H1 (cell line): Measurements from ENCODE around the gene PRSS48. TPM values are rescaled to one million over a fixed set of nuclear protein-coding genes. Genes with fewer than 3 reads are reported as not detected.

Source experiments
- BACH1 ChIP-seq: IDR thresholded peaks from 2 replicates; pipeline ENCODE4 v1.6.1; 2012; ENCODE audit warnings: low read length, improper control_type of control experiment
- BCL11A ChIP-seq, 2 experiments: IDR thresholded peaks; one replicate each; pipeline ENCODE4 v1.6.1; 2011; ENCODE audit warnings: low read depth in 2 of 2, low read length in 2 of 2, mild to moderate bottlenecking in 2 of 2
- BRCA1 ChIP-seq: IDR thresholded peaks from 2 replicates; pipeline ENCODE4 v1.6.1; 2012; ENCODE audit warnings: low read depth, low read length, improper control_type of control experiment
- CBX5 ChIP-seq: fragments of 300-800, 300-1000 bp; sonication (generic); IDR thresholded peaks from 2 replicates; pipeline ENCODE4 v1.7.1; 2016; ENCODE audit warnings: antibody characterized with exemption, low read length, low read depth
- CEBPB ChIP-seq: IDR thresholded peaks from 2 replicates; pipeline ENCODE4 v1.6.1; 2012; ENCODE audit warnings: low read depth, low read length
- CTBP2 ChIP-seq: IDR thresholded peaks from 2 replicates; pipeline ENCODE4 v1.7.0; 2011; ENCODE audit warnings: borderline replicate concordance, mild to moderate bottlenecking, moderate library complexity, mixed read lengths, low read length; ENCODE audit not compliant: insufficient read depth, insufficient read length
- EP300 ChIP-seq, 2 experiments: IDR thresholded peaks; 1 replicate in 1 of 2; 2 replicates in 1 of 2; pipeline ENCODE4 v1.6.1; 2011 to 2012; ENCODE audit warnings: low read depth in 2 of 2, low read length in 2 of 2, mild to moderate bottlenecking in 2 of 2, borderline replicate concordance in 1 of 2, inconsistent platforms in 1 of 2, moderate library complexity in 1 of 2
- FOSL1 ChIP-seq: IDR thresholded peaks from 2 replicates; pipeline ENCODE4 v1.6.1; 2011; ENCODE audit warnings: mild to moderate bottlenecking, low read depth, low read length, moderate library complexity; ENCODE audit not compliant: insufficient read depth
- GTF2F1 ChIP-seq: IDR thresholded peaks from 2 replicates; pipeline ENCODE4 v1.6.1; 2012; ENCODE audit warnings: low read depth, low read length, improper control_type of control experiment, borderline replicate concordance
- KDM1A ChIP-seq: fragments of 200-600, 300-600 bp; sonication (generic); IDR thresholded peaks from 2 replicates; pipeline ENCODE4 v1.7.1; 2016; ENCODE audit warnings: mild to moderate bottlenecking, low read length, borderline replicate concordance
- MAFK ChIP-seq: IDR thresholded peaks from 2 replicates; pipeline ENCODE4 v1.6.1; 2012; ENCODE audit warnings: low read depth, mild to moderate bottlenecking, improper control_type of control experiment, low read length
- RAD21 ChIP-seq, 2 experiments: IDR thresholded peaks in 1 of 2; conservative IDR thresholded peaks in 1 of 2; 2 replicates each; pipeline ENCODE4 v1.6.1; 2011; ENCODE audit warnings: low read depth in 2 of 2, low read length in 2 of 2, improper control_type of control experiment in 1 of 2, inconsistent platforms in 1 of 2, mild to moderate bottlenecking in 1 of 2, moderate library complexity in 1 of 2
- RBBP5 ChIP-seq: IDR thresholded peaks from 2 replicates; pipeline ENCODE4 v1.7.1; 2012; ENCODE audit warnings: low read depth, mild to moderate bottlenecking, inconsistent platforms, low read length, moderate library complexity, borderline replicate concordance
- SIRT6 ChIP-seq: IDR thresholded peaks from one replicate; pipeline ENCODE4 v1.7.1; 2012; ENCODE audit warnings: low read length, inconsistent platforms
- SP2 ChIP-seq: IDR thresholded peaks from 2 replicates; pipeline ENCODE4 v1.6.1; 2012; ENCODE audit warnings: mild to moderate bottlenecking, low read length, inconsistent platforms
- SP4 ChIP-seq: IDR thresholded peaks from 2 replicates; pipeline ENCODE4 v1.6.1; 2012; ENCODE audit warnings: low read length, inconsistent platforms
- SRF ChIP-seq: IDR thresholded peaks from 2 replicates; pipeline ENCODE4 v1.6.1; 2011; ENCODE audit warnings: mild to moderate bottlenecking, low read depth, low read length, moderate library complexity
- TBP ChIP-seq: IDR thresholded peaks from 2 replicates; pipeline ENCODE4 v1.6.1; 2011; ENCODE audit warnings: low read depth, low read length, improper control_type of control experiment
- polyA plus RNA-seq, 7 experiments: library from polyadenylated mRNA; depleted of rRNA in 3 of 7; stranded (reverse) in 5 of 7; unstranded in 2 of 7; fragments of >200 nt in 5 of 7; fragments of 200-250 nt in 2 of 7; gene quantifications; 1 replicate in 5 of 7; 2 replicates in 1 of 7; 4 replicates in 1 of 7; pipeline versions ENCODE4 v1.2.1 to v1.2.3, GENCODE V29; 2011 to 2013; ENCODE audit warnings: missing spikeins in 2 of 7, mixed read lengths in 2 of 7
- total RNA-seq: library from RNA; stranded (reverse); fragmentation: NEBNext Ultra II Directional; extraction: Animal tissue kit (Norgen Biotek cat#: 25700); gene quantifications from 2 replicates; pipeline ENCODE4 v1.2.1, GENCODE V29; 2021
- TF ChIP-seq, protein P1 (sequence below): IDR thresholded peaks from 2 replicates; pipeline ENCODE4 v1.6.1; 2011; ENCODE audit warnings: low read length, improper control_type of control experiment
- TF ChIP-seq, protein P2 (sequence below): IDR thresholded peaks from 2 replicates; pipeline ENCODE4 v1.6.1; 2012; ENCODE audit warnings: low read length, inconsistent platforms
- TF ChIP-seq, protein P3 (sequence below): IDR thresholded peaks from 2 replicates; pipeline ENCODE4 v1.6.1; 2011; ENCODE audit warnings: low read depth, mild to moderate bottlenecking, low read length; ENCODE audit not compliant: insufficient read depth

The PRSS48 gene
- total and polyA plus RNA-seq, 2 of the 8 experiments (the other 6 are each of a cell fraction or from before 2014, with no cell fraction given), result not detected

DNA sequence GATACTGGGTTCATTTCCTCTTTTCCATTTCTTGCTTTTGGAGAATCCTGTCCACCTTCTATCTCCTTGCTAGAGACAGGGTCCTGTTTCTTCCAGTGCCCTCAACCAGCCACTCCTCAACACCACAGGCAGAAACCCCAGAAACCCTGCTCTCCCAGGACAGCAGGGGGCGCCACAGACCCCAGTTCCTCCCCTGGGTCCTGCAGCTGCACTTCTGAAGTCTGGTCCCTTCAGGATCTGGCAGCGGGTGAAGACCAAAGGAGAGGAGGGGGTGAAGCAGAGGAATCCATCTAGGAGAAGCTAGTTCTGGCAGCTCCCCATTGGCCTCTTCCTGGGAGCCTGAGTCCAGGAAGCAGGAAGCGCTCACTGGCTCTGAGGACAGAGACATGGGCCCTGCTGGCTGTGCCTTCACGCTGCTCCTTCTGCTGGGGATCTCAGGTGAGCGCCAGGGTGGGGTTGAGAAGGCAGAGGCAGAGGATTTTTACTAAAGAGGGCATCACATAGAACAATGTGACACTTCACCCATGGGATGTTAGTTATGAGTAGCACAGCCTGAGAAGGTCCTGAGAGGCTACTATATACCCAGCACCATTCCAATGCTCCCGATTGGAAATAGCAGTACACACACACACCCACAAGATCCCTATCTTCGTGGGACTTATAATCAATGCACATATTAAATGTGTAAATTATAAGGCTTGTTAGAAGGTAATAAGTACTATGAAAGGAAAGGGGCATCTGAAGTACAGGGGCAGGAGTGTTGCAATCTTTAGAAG lies at the start of gene PRSS48 (continued):
- TF ChIP-seq FOSL1 (no peak), BRCA1 (no peak), SIRT6 (no peak), RBBP5 (no peak), KDM1A (no peak), CTBP2 (no peak), RAD21 (IDR thresholded peaks at IDR 0.05 in 1 of 2, conservative IDR thresholded peaks at IDR 0.05 in 1 of 2; ENCODE audit: low read depth in 2 of 2, low read length in 2 of 2) (peak; percentile 94 to 98), BACH1 (no peak), MAFK (no peak), SRF (0 out of 2 replicates have a peak, but pooled peaks have one; percentile 14), GTF2F1 (no peak), TBP (no peak), EP300 (IDR thresholded peaks at IDR 0.05; ENCODE audit: borderline replicate concordance in 1 of 2, low read depth in 2 of 2, low read length in 2 of 2) (0 out of 3 replicates have a peak, but pooled peaks of 1 of the 2 experiments have one; percentile 31), SP4 (no peak), BCL11A (IDR thresholded peaks at IDR 0.05; ENCODE audit: low read depth in 2 of 2, low read length in 2 of 2) (no peak), CBX5 (no peak), CEBPB (no peak), SP2 (no peak)
- TF ChIP-seq, protein P1, sequence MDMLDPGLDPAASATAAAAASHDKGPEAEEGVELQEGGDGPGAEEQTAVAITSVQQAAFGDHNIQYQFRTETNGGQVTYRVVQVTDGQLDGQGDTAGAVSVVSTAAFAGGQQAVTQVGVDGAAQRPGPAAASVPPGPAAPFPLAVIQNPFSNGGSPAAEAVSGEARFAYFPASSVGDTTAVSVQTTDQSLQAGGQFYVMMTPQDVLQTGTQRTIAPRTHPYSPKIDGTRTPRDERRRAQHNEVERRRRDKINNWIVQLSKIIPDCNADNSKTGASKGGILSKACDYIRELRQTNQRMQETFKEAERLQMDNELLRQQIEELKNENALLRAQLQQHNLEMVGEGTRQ, result no peak
- TF ChIP-seq, protein P2, sequence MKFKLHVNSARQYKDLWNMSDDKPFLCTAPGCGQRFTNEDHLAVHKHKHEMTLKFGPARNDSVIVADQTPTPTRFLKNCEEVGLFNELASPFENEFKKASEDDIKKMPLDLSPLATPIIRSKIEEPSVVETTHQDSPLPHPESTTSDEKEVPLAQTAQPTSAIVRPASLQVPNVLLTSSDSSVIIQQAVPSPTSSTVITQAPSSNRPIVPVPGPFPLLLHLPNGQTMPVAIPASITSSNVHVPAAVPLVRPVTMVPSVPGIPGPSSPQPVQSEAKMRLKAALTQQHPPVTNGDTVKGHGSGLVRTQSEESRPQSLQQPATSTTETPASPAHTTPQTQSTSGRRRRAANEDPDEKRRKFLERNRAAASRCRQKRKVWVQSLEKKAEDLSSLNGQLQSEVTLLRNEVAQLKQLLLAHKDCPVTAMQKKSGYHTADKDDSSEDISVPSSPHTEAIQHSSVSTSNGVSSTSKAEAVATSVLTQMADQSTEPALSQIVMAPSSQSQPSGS, result peak; percentile 76; the same call in 1 of the 2 replicates
- TF ChIP-seq, protein P3, sequence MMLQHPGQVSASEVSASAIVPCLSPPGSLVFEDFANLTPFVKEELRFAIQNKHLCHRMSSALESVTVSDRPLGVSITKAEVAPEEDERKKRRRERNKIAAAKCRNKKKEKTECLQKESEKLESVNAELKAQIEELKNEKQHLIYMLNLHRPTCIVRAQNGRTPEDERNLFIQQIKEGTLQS, result no peak
